ENCODE measurements around the gene NDUFS5. TPM values are rescaled to one million over a fixed set of nuclear protein-coding genes. Genes with fewer than 3 reads are reported as not detected.
"Not testable (repeated sequence)": the region's sequence is repeated elsewhere in the genome, so short reads cannot be mapped to it uniquely, and the experiment has no call there.

Gene NDUFS5
- total RNA-seq, 1 experiment from 2014 or later: 816 TPM

DNA sequence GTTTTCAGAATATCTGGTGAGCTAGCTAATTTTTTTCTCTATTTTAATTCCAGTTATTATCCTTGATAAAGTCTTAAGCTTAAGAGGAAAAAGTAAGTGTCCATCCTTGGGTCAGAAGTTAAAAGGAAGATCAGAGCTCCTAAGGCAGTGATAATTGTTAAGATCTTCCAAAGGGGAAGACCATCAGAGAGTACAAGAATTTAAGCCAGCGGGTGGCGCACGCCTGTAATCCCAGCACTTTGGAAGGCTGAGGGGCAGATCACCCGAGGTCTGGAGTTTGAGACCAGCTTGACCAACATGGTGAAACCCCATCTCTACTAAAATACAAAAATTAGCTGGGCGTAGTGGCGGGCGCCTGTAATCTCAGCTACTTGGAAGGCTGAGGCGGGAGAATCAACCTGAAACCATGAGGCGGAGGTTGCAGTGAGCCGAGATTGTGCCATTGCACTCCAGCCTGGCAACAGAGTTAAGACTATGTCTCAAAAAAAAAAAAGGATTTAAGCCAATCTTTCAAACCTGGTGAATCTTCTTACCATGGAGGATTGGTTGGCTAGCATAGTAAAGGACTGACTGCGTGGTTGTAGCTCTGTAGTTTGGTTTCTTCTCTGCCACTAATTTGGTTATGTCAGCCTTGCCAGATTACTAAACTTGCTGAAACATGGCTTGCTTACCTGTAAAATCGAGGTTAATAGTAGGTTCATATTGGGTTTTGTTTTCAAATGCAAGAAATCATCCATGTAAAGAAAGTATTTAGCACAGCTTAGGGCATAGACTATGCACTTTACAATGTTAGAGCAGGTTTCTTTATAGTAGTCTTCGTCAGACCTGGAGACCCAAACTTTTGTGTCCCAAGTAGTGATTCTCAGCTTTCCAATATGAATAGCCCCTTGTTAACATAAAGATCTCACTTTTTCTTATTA is 19.2 kb upstream of the NDUFS5 start:
- in situ Hi-C loops (cut with HindIII; ENCODE audit: low sequenced_read_pairs): no loop called here
- DNase-seq (ENCODE audit: low spot score): no peak

DNA sequence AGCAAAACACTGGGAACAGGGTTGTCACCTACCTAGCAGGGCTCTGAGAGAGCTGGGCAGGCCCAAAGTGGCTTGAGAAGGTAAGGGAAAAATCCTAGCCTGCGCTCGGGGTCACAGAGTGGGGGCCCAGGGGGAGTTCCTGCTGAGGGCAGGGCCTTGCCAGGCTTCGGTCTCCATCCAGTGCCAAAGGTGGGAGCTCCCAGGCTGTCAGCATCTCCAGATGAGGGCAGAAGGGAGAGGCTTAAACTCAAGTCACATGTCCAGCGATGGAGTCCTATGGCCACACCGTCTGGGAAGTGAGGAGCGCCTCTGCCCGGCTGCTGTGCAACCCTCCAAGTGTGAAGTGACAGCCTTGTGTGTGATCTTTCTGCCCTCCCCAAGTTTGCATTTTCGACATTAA is 11.2 kb upstream of the NDUFS5 start:
- DNase-seq (ENCODE audit: low spot score); in situ Hi-C loops (cut with HindIII; ENCODE audit: low sequenced_read_pairs): not testable (repeated sequence)

DNA sequence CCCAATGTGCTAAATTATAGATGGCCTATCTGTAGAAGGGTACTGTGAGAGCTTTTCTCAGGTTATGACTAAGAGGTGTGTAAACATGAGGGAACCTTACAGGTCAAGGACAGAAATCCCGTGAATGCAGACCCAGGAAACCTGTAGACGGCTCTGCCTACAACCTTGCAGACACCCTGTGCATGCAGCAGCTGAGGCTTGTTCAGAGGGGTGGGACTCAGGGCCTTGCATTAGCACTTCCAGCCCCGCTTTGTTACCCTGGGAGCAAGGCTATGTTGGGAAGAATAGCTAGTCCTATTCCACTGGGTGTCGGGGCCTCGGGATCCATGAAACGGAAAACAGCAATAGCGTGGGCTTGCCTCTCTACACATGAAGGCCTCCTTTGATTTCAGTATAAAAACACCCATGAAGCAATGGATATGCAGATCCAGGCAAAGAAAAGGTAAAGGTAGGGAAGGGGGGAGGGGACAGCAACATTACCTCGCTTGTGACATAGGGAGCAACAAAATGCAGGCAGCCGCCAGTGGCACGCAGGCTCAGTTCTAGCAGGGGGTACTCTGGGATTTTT is 9.5 kb upstream of the NDUFS5 start:
- in situ Hi-C loops (cut with HindIII; ENCODE audit: low sequenced_read_pairs): no loop called here

DNA sequence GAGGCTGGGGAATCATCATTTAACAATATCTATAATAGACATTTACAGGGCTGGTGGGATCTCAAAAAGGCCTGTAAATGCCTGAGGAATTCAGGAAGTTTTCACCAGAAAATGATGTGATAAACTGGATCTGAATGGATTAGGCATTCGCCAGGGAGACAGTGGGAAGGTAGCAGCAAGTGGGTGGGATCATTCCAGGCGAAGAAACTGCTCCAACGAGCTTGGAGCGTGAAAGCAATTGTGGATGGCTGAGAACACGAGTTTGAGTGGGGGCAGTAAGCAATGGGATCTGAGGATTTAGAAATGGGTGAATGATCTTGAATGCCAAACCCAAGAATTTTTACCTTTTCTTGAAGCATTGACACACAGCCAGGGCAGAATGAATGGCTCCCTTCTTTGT is 8.9 kb upstream of the NDUFS5 start:
- no peak for DNase-seq (ENCODE audit: low spot score)
- in situ Hi-C loops (cut with HindIII; ENCODE audit: low sequenced_read_pairs): no loop called here

More for the DNA sequence above, 9.5 kb upstream of the NDUFS5 start:
- DNase-seq (ENCODE audit: low spot score): no peak

DNA sequence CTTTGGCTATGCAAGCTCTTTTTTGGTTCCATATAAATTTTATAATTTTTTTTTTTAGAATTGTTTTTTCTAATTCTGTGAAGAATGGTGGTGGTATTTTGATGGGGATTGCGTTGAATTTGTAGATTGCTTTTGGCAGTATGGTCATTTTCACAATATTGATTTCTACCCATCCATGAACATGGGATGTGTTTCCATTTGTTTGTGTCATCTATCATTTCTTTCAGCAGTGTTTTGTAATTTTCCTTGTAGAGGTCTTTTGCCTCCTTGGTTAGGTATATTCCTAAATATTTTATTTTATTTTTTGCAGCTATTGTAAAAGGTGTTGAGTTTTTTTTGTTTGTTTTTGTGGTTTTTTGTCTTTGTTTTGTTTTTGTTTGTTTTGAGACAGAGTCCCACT is 5.7 kb upstream of the NDUFS5 start:
- DNase-seq (ENCODE audit: low spot score); in situ Hi-C loops (cut with HindIII; ENCODE audit: low sequenced_read_pairs): not testable (repeated sequence)

DNA sequence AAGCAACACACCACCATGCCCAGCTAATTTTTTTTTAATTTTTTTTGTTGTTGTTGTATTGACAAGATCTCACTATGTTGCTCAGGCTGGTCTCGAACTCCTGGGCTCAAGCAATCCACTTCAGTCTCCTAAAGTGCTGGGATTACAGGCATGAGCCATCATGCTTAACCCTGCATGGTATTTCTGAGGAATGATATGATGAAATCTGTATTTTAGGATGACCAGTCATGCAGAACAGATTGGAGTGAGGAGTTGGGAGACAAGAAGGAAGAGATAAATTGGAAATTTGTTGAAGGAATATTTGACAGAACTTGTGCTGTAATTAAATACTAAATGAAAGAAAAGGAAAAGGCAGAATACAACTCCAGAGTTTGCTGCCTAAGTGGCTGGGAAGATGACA is 4.7 kb upstream of the NDUFS5 start:
- in situ Hi-C loops (cut with HindIII; ENCODE audit: low sequenced_read_pairs): no loop called here
- DNase-seq (ENCODE audit: low spot score): no peak

DNA sequence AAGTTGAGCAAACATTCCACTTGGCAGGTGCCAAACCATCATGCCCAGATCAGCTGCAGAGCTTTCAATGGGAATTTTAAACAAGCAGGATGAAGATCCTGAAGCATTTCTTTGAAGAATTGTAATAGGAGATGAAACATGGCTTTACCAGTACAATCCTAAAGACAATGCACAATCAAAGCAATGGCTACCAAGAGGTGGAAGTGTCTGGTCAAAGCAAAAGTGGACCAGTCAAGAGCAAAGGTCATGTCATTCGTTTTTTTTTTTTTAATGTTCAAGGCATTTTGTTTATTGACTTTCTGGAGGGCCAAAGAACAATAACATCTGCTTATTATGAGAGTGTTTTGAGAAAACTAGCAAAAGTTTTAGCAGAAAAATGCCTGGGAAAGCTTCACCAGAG is 3.0 kb upstream of the NDUFS5 start:
- in situ Hi-C loops (cut with HindIII; ENCODE audit: low sequenced_read_pairs): no loop called here
- no peak for DNase-seq (ENCODE audit: low spot score)

DNA sequence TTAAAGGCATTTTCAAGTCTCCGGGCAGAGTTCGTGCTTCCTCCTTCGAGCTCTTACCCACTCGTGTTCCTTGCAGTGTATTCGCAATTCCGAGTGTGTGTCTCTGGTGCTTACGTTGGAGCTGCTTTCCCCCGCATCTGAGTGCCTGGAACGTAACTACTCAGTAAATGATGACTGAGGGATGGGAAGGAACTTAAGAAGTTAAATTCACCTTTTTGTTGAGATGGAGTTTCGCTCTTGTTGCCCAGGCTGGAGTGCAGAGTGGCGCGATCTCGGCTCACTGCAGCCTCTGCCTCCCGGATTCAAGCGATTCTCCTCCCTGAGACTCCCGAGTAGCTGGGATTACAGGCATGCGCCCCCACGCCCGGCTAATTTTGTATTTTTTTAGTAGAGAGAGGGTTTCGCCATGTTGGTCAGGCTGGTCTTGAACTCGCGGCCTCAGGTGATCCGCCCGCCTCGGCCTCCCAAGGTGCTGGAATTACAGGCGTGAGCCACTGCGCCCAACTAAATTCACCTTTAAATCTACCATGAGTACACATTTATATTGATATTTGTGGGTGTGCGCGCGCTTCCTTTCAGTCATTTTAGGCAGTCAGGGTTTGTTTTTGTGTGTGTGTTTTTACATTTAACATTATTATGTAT is 837 bp downstream of the NDUFS5 start:
- no peak for DNase-seq (ENCODE audit: low spot score)
- in situ Hi-C loops (cut with HindIII; ENCODE audit: low sequenced_read_pairs): no loop called here

DNA sequence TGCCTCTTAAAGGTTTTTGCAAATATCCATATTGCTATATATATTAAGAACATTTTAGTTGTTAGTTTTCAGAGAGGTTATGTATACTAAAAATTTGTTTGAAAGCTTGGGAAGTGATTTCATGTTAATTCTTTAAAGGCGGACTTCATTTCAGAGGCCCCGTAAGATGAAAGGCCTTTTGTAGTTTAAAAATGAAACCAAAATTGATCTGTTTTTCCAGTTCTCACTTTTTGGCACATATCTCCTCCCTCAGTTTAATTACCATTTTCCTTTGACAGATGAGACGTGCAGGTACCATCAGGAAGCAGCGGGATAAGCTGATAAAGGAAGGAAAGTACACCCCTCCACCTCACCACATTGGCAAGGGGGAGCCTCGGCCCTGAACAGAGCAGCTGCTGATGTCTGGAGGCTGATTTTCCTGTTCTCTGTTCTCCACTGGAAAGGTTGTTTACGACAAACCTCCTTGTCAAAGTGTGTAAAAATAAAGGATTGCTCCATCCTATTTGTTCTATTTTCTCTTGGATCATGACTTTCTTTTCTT is 8.0 kb downstream of the NDUFS5 start:
- DNase-seq (ENCODE audit: low spot score): no peak
- in situ Hi-C loops (cut with HindIII; ENCODE audit: low sequenced_read_pairs): no loop called here

DNA sequence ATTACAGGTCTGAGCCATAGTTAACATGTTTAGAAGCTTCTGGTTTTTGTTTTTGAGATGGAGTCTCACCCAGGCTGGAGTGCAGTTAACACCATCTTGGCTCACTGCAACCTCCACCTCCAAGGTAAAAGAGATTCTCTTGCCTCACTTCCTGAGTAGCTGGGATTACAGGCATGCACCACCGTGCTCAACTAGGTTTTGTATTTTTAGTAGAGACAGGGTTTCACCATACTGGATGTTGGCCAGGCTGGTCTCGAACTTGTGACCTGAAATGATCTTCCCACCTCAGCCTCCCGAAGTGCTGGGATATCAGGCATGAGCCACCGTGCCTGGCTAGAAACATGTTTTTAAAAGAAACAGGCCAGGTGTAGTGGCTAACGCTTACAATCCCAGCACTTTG is 10.5 kb downstream of the NDUFS5 start:
- no peak for DNase-seq (ENCODE audit: low spot score)
- in situ Hi-C loops (cut with HindIII; ENCODE audit: low sequenced_read_pairs): no loop called here

DNA sequence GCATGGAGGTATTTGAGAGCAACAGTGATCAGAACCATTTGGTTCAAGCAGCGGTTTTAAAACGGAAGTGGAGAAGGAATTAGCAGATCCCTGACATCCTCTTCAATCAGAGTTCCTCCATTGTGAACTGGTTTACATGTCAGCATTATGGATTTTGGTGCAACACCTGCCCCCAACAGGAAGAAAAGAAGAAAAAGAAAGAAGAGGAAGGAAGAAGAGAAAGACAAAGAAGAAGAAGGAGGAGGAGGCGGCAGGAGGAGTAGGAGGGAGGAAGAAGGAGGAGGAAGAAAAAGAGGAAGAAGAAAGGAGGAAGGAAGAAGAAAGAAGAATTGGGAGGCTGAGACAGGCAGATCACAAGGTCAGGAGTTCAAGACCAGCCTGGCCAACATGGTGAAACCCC is 17.4 kb downstream of the NDUFS5 start:
- DNase-seq (ENCODE audit: low spot score): no peak
- in situ Hi-C loops (cut with HindIII; ENCODE audit: low sequenced_read_pairs): no loop called here

DNA sequence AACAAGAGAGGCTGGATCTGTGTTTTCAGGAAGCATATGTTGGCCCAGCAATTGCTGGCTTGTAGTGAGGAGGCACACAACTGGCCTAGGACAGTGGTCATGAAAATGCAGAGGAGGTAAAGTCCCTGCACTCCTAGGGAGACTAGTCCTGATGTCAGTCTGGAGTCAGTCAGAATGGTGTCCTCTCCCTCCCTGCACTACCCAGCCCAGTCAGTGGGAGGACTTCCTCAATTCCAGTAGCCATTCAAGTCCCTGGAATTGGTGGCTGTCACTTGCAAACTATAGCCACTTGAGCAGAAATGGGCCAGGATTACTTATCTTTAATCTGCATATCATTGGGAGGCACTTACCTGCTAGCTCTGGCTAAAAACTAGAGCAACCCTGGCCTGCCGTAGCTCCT is 18.6 kb downstream of the NDUFS5 start:
- no peak for DNase-seq (ENCODE audit: low spot score)
- in situ Hi-C loops (cut with HindIII; ENCODE audit: low sequenced_read_pairs): no loop called here

DNA sequence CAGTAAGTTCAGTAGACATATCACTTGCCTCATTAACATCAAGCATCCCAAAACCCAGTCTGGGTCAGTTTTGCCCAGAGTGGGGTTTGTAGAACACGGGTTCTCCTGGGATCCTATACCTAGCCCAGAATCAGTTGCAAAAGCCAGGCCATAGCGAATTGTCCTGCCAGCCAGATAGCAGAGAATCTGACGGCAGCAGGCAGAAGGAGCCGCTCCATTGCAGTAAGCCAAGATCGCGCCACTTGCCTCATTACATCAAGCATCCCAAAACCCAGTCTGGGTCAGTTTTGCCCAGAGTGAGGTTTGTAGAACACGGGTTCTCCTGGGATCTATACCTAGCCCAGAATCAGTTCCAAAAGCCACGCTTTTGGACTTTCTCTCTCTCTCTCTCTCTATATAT is 19.1 kb downstream of the NDUFS5 start:
- no peak for DNase-seq (ENCODE audit: low spot score)
- in situ Hi-C loops (cut with HindIII; ENCODE audit: low sequenced_read_pairs): no loop called here

DNA sequence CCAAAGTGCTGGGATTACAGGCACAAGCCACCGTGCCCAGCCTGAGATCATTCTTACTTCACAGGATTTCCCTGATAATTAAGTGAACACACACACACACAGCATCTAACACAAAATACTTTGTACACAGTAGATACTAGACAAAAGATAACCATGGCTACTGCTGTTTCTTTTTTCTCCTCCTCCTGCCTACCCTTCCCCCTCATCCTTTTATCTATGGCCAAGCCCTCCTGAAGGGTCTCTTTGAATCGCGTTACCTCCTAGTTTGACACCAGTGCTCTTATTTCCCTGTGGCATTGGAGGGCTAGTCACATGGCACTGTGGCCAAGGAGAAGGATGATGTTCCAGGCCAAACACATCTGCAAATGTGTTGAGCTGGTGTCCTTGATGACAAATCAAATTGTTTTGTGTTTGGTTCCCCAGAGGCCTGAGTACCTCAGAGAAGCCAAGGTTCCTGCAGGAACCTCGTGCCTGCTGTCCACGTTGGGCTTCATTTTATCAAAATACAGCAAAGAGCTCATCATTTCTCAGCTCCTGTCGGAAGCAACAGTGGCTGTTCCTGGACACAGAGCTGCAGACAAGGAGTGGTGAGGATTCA is 20.6 kb downstream of the NDUFS5 start:
- in situ Hi-C loops (cut with HindIII; ENCODE audit: low sequenced_read_pairs): no loop called here
- DNase-seq (ENCODE audit: low spot score): no peak

DNA sequence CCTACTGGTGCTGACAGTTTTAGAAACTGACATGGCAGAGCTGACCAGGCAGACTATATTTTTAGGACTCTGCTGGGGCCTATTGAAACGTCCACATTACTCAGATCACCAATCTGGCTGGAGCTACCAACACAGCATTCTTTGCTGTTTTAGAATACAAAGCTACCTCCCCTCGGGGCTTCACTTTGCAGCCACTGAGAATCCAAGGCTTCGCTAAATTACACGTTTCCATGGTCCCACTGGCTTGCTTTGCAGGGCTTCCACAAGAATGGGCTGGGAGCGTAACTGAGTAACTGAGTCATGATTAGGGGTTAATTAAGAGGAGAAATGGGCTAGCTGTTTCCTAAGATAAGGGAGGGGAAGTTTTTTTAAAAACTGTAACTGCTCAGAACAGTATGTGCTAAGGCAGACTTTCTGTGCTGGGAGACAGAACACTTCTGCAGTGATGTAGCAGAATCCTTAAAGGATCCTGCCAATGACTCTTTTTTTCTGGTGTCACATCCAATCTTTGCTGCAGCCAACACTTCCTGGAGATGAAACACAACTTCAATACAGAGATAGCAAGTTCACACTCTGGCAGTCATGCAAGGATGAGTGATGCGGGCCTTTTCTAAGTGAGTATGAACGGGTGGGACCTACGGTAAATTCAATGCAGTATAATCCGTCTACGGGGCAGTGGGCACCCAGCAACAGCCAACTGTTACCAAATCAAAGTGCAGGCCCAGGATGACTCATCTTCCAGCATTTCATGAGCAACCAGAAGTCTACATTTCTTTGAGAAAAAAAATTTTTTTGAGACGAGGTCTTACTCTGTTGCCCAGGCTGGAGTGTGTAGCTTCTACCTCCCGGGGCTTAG is 21.5 kb downstream of the NDUFS5 start:
- DNase-seq (ENCODE audit: low spot score): no peak
- in situ Hi-C loops (cut with HindIII; ENCODE audit: low sequenced_read_pairs): no loop called here

DNA sequence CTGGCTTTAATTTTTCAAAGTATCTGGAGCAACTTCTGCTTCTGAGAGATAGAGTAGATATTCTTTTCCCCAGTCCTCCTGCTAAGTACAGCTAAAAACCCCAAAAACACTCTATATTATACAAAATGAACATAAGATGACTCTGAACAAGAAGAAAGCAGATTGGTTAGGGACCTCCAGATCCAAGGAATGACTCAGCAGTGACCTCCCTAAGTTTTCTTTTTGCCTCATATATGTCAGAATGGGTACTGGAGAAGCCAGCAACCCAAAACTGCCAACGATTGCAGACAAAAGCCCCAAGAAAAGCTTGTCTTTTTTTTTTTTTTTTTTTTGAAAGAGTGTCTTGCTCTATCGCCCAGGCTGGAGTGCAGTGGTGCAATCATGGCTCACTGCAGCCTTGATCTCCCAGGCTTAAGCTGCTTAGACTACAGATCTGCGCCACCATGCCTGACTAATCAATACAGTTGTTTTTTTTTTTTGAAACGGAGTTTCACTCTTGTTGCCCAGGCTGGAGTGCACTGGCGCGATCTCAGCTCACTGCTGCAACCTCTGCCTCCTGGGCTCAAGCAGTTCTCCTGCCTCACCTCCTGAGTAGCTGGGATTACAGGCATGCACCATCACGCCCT is 22.7 kb downstream of the NDUFS5 start:
- DNase-seq (ENCODE audit: low spot score): no peak
- in situ Hi-C loops (cut with HindIII; ENCODE audit: low sequenced_read_pairs): no loop called here

DNA sequence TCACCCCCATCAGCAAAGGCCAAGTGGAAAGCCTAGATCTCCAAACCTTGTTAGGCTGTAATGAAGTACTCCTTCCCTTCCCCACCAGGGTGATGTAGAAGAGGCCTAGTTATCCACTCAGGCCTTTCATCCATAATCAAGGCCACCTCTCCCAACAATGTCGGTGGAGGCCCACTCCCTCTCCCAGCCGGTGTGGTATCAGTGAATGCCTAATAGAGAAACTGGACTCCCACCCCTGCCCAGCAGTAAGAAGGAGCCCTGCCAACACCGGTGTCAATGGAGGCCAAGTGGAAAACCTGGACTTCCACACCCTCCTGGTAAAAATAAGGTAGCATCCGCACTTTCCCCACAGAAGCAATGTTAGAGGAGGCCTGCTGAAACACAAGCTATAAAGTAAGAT is 23.9 kb downstream of the NDUFS5 start:
- in situ Hi-C loops (cut with HindIII; ENCODE audit: low sequenced_read_pairs): no loop called here
- no peak for DNase-seq (ENCODE audit: low spot score)

DNA sequence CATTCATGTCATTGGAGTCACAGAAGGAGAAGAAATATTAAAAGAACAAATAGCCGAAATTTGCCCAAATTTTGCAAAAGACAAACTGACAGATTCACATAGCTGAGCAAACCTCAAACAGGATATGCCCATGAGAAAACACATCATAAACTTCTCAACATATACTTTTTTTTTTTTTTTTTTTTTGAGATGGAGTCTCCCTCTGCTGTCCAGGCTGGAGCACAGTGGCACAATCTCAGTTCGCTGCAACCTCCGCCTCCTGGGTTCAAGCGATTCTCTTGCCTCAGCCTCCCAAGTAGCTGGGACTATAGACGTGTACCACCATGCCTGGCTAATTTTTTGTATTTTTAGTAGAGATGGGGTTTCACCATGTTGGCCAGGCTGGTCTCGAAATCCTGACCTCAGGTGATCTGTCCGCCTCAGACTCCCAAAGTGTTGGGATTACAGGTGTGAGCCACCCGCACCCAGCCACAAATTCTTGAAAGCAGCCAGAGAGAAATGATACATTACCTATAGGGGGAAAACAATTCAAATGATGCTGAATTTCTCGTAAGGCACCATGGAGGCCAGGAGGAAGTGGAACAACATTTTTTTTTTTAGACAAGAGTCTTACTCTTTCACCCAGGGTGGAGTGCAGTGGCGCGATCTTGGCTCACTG is 25.2 kb downstream of the NDUFS5 start:
- in situ Hi-C loops (cut with HindIII; ENCODE audit: low sequenced_read_pairs); DNase-seq (ENCODE audit: low spot score): not testable (repeated sequence)

All from G401 (cell line).